ENCODE results near the gene MYO19. TPM values are rescaled to one million over a fixed set of nuclear protein-coding genes. Genes with fewer than 3 reads are reported as not detected.
A peak's percentile ranks its signal among the peaks of the same experiment; 100 is the strongest.
"Not testable (repeated sequence)": the region's sequence is repeated elsewhere in the genome, so short reads cannot be mapped to it uniquely, and the experiment has no call there.

Gene MYO19
- polyA plus RNA-seq, 3 donors: 42.1 to 62.8 (median 45.5) TPM

GRCh38 chr17:36506831-36507230, 27.8 kb downstream of the MYO19 start:
- DNase-seq (ENCODE audit: extremely low read depth in 1 of 11, low read depth in 9 of 11, low spot score in 4 of 11): no peak

- DNase-seq (ENCODE audit: extremely low read depth in 1 of 11, low read depth in 9 of 11, low spot score in 4 of 11): no peak
Measured at GRCh38 chr17:36506249-36506826, 28.3 kb downstream of the MYO19 start.

GRCh38 chr17:36505171-36505570, 29.5 kb downstream of the MYO19 start:
- DNase-seq (ENCODE audit: extremely low read depth in 1 of 11, low read depth in 9 of 11, low spot score in 4 of 11): no peak

- DNase-seq (ENCODE audit: extremely low read depth in 1 of 11, low read depth in 9 of 11, low spot score in 4 of 11): no peak
Measured at GRCh38 chr17:36504156-36504545, 30.5 kb downstream of the MYO19 start.

GRCh38 chr17:36503456-36504155, 31.1 kb downstream of the MYO19 start:
- no peak for DNase-seq (ENCODE audit: extremely low read depth in 1 of 11, low read depth in 9 of 11, low spot score in 4 of 11)

GRCh38 chr17:36501963-36502362, 32.7 kb downstream of the MYO19 start:
- no peak for DNase-seq (ENCODE audit: extremely low read depth in 1 of 11, low read depth in 9 of 11, low spot score in 4 of 11)

GRCh38 chr17:36501351-36501750, 33.3 kb downstream of the MYO19 start:
- no peak for DNase-seq (ENCODE audit: extremely low read depth in 1 of 11, low read depth in 9 of 11, low spot score in 4 of 11)

GRCh38 chr17:36500745-36501225, 33.9 kb downstream of the MYO19 start:
- DNase-seq (ENCODE audit: extremely low read depth in 1 of 11, low read depth in 9 of 11, low spot score in 4 of 11): no peak

GRCh38 chr17:36498560-36499300, 35.9 kb downstream of the MYO19 start:
- no peak for DNase-seq (ENCODE audit: extremely low read depth in 1 of 11, low read depth in 9 of 11, low spot score in 4 of 11)

- no peak for DNase-seq (ENCODE audit: extremely low read depth in 1 of 11, low read depth in 9 of 11, low spot score in 4 of 11)
Measured at GRCh38 chr17:36498155-36498554, 36.5 kb downstream of the MYO19 start.

GRCh38 chr17:36496018-36496789, 38.5 kb downstream of the MYO19 start:
- no peak for DNase-seq (ENCODE audit: extremely low read depth in 1 of 11, low read depth in 9 of 11, low spot score in 4 of 11)

GRCh38 chr17:36495076-36495578, 39.5 kb downstream of the MYO19 start:
- no peak for DNase-seq (ENCODE audit: extremely low read depth in 1 of 11, low read depth in 9 of 11, low spot score in 4 of 11)

GRCh38 chr17:36494674-36495073, 40.0 kb downstream of the MYO19 start:
- DNase-seq (ENCODE audit: extremely low read depth in 1 of 11, low read depth in 9 of 11, low spot score in 4 of 11): no peak

GRCh38 chr17:36493956-36494355, 40.7 kb downstream of the MYO19 start:
- DNase-seq (ENCODE audit: extremely low read depth in 1 of 11, low read depth in 9 of 11, low spot score in 4 of 11): no peak

GRCh38 chr17:36486204-36487194, 48.2 kb downstream of the MYO19 start, which contains the start of gene ZNHIT3:
ZNHIT3 (plus strand) TSS chr17:36486681; CDS start chr17:36486700, 19 bp downstream.
- peak; percentile 78 to 94 (median 88) for DNase-seq (ENCODE audit: extremely low read depth in 1 of 11, low read depth in 9 of 11, low spot score in 4 of 11)

- DNase-seq (ENCODE audit: extremely low read depth in 1 of 11, low read depth in 9 of 11, low spot score in 4 of 11): no peak
Measured at GRCh38 chr17:36485805-36486203, 48.9 kb downstream of the MYO19 start.

- DNase-seq (ENCODE audit: extremely low read depth in 1 of 11, low read depth in 9 of 11, low spot score in 4 of 11): no peak
Measured at GRCh38 chr17:36485027-36485426, 49.6 kb downstream of the MYO19 start.

GRCh38 chr17:36484021-36484420, 50.6 kb downstream of the MYO19 start:
- DNase-seq (ENCODE audit: extremely low read depth in 1 of 11, low read depth in 9 of 11, low spot score in 4 of 11): not testable (repeated sequence)
